RWPE1 (cell line): Measurements from ENCODE around the gene VIP.

Experiments used
- CTCF ChIA-PET: fragments of 350-600 bp; sonication (Branson Sonifier 250); formaldehyde crosslinking; extraction: SDS; loops from one replicate; lab custom pipeline; 2021; lab: Yijun Ruan, JAX
- POLR2A ChIA-PET: fragments of 400-600 bp; formaldehyde crosslinking; extraction: SDS; loops from one replicate; lab custom pipeline; 2020; ENCODE audit warnings: antibody characterized with exemption; ENCODE audit not compliant: low non-redundant PET; lab: Yijun Ruan, JAX
- DNase-seq: peaks from one replicate; pipeline ENCODE4 v3.0.0; 2012; ENCODE audit warnings: low spot score
- H3K27ac ChIP-seq: fragments of 450-650 bp; 2 replicates; pipeline ENCODE4 v1.5.1; 2017
- CTCF ChIP-seq: fragments of 450-650 bp; conservative IDR thresholded peaks from 2 replicates; pipeline ENCODE4 v1.5.1; 2017; ENCODE audit warnings: low read depth, mild to moderate bottlenecking

VIP gene

GRCh38 chr6:152769159-152769558, 18.6 kb downstream of the VIP start:
- H3K27ac ChIP-seq, result no peak overlapping the region
- DNase-seq, result no peak
- no peak for TF ChIP-seq CTCF
- ChIA-PET POLR2A (no interaction called here), CTCF (no interaction called here)

GRCh38 chr6:152769993-152770392, 19.4 kb downstream of the VIP start:
- no peak overlapping the region for H3K27ac ChIP-seq
- ChIA-PET CTCF (interaction anchor here (0.8 kb wide), 1 partner anchor 21 kb away, joined by 4 read pairs; no protein-coding TSS in a partner anchor), POLR2A (no interaction called here)
- no peak for TF ChIP-seq CTCF
- DNase-seq, result no peak

GRCh38 chr6:152771061-152771687, 20.6 kb downstream of the VIP start:
- POLR2A ChIA-PET, result no interaction called here
- CTCF ChIA-PET, result interaction anchor here (0.6 to 1.0 kb wide), 2 partner anchors 11 to 714 kb away, joined by 4 read pairs; no protein-coding TSS in a partner anchor

GRCh38 chr6:152775428-152775827, 24.8 kb downstream of the VIP start:
- ChIA-PET CTCF (interaction anchor here (0.9 kb wide), 1 partner anchor 30 kb away, joined by 5 read pairs; no protein-coding TSS in a partner anchor), POLR2A (no interaction called here)
- DNase-seq, result no peak
- H3K27ac ChIP-seq, result no peak overlapping the region
- no peak for TF ChIP-seq CTCF

More at GRCh38 chr6:152771061-152771687, 20.6 kb downstream of the VIP start:
- no peak for TF ChIP-seq CTCF
- H3K27ac ChIP-seq, result no peak overlapping the region
- no peak for DNase-seq

GRCh38 chr6:152776833-152777232, 26.2 kb downstream of the VIP start:
- no peak for DNase-seq
- no peak for TF ChIP-seq CTCF
- ChIA-PET POLR2A (no interaction called here), CTCF (interaction anchor here (0.6 kb wide), 1 partner anchor 32 kb away, joined by 3 read pairs; no protein-coding TSS in a partner anchor)
- H3K27ac ChIP-seq, result no peak overlapping the region

GRCh38 chr6:152783217-152783878, 32.8 kb downstream of the VIP start:
- CTCF ChIA-PET, result no interaction called here
- POLR2A ChIA-PET, result no interaction called here
- no peak for DNase-seq
- no peak overlapping the region for H3K27ac ChIP-seq
- no peak for TF ChIP-seq CTCF
